Measurements from ENCODE around the gene C4orf54.

C4orf54 gene

GRCh38 chr4:99617374-99617773, 40.3 kb downstream of the C4orf54 start:
- no peak for DNase-seq

GRCh38 chr4:99615170-99615820, 42.3 kb downstream of the C4orf54 start:
- no peak for DNase-seq

GRCh38 chr4:99614491-99614890, 43.1 kb downstream of the C4orf54 start:
- DNase-seq, result no peak

GRCh38 chr4:99612704-99613103, 44.9 kb downstream of the C4orf54 start:
- no peak for DNase-seq

- DNase-seq, result no peak
Measured at GRCh38 chr4:99612281-99612680, 45.3 kb downstream of the C4orf54 start.

- no peak for DNase-seq
Measured at GRCh38 chr4:99610605-99611175, 46.9 kb downstream of the C4orf54 start.

GRCh38 chr4:99608417-99608816, 49.2 kb downstream of the C4orf54 start:
- no peak for DNase-seq

Measured in NCI-H2107 (cell line).